Activated gamma-delta T cell (primary cell): ENCODE measurements around the gene MAK.
A peak's percentile ranks its signal among the peaks of the same experiment; 100 is the strongest.
"Not testable (repeated sequence)": the region's sequence is repeated elsewhere in the genome, so short reads cannot be mapped to it uniquely, and the experiment has no call there.

Source experiments
- DNase-seq: peaks from one replicate; lab custom pipeline; 2025; lab: John Stamatoyannopoulos, UW

MAK gene

DNA sequence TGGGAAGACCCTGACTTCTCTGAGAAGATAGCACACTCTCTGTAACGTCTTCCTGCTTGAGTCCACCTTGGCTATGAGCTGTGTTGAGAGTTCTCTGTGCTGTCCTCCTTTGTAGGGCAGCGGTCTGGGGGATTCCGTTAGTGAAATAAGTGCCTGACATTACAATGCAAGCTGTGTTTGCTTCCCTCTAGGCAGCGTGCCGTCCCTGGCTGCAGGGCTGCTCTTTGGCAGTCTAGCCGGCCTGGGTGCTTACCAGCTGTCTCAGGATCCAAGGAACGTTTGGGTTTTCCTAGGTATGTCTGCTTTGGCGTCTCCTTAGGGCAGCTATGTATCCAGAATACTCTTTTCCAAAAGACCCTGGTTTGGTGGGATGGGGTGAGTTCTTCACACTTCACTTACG is 112.6 kb downstream of the MAK start:
- no peak for DNase-seq

DNA sequence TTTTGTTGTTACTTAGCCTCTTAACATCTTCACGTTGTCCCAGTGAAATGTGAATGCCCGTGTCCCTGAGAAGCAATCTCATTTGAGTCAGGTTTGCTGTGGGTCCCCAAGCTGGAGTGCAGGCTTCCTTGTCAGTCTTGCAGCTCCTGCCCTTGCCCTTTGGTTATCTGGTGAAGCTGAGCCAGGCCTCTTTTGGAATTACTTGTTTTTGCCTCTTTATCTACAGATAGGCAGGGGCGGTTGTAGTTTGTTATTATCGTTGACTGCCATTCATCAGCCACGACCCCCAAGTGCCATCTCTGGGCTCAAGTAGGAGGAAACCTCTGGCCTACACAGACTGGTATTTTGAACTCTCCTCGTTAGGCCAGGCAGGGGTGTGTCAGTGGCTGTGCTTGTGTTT is 113.3 kb downstream of the MAK start:
- DNase-seq = no peak

DNA sequence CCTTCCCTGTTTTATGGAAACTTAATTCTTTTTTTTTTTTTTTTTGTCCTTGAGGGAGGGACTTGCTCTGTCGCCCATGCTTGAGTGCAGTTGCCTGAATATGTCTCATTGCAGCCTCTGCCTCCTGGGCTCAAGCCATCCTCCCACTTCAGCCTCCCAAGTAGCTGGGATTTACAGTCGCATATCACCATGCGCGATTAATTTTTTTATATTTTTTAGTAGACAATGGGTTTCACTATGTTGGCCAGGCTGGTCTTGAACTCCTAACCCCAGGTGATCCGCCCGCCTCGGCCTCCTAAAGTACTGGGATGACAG is 114.8 kb downstream of the MAK start:
- no peak for DNase-seq

GRCh38 chr6:10722820-10723566 is 115.3 kb downstream of the MAK start, which contains the start of gene TMEM14C:
TMEM14C (plus strand) TSS chr6:10723070; CDS start chr6:10724614, 1,544 bp downstream.
- DNase-seq = peak; percentile 67

- no peak for DNase-seq
These were observed 115.8 kb downstream of the MAK start for GRCh38 chr6:10722570-10722819.

DNA sequence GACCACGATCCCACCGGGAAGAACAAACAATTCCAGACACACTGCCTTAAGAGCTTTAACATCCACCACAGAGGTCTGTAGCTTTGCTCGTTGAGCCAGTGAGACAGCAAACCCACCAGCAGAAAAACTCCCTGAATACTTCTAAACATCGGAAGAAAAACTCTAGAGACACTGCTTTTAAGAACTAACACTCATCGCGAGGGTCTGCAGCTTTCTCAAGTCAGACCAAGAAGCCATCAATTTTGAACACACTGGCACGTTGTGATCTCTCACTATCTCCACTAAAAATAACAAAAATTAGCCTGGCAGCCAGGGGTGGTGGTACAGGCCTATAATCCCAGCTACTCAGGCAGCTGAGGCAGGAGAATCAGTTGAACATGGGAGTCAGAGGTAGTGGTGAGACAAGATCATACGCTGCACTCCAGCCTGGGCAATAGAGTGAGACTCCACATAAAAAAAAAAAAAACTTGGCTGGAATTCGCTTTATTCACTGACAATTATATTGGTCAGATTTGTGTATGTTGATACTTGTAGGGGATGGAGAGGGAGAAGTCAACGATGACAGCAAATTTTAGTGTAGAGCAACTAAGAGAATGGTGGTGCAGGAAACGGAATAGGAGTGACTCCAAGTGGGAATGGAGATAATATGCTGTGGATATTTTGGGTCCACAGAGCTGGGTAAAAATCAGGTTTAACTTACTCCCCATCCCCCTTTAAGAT is 116.3 kb downstream of the MAK start:
- DNase-seq = no peak

DNA sequence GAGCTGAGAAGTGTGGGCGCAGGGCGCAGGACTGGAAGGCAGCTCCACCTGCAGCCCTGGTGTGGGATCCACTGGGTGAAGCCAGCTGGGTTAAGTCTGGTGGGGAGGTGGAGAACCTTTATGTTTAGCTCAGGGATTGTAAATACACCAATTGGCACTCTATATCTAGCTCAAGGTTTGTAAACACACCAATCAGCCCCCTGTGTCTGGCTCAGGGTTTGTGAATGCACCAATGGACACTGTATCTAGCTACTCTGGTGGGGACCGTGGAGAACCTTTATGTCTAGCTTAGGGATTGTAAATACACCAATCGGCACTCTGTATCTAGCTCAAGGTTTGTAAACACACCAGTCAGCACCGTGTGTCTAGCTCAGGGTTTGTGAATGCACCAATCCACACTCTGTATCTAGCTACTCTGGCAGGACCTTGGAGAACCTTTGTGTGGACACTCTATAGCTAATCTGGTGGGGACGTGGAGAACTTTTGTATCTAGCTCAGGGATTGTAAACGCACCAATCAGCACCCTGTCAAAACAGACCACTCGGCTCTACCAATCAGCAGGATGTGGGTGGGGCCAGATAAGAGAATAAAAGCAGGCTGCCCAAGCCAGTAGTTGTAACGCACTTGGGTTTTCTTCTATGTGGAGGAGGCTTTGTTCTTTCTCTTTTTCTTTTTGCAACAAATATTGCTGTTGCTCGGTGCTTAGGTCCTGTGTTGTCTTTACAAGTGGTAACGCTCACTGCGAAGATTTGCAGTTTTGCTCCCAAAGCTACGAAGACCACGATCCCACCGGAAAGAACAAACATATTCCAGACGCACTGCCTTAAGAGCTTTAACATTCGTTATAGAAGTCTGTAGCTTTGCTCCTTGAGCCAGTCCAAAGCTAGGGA is 117.1 kb downstream of the MAK start:
- not testable (repeated sequence) for DNase-seq

DNA sequence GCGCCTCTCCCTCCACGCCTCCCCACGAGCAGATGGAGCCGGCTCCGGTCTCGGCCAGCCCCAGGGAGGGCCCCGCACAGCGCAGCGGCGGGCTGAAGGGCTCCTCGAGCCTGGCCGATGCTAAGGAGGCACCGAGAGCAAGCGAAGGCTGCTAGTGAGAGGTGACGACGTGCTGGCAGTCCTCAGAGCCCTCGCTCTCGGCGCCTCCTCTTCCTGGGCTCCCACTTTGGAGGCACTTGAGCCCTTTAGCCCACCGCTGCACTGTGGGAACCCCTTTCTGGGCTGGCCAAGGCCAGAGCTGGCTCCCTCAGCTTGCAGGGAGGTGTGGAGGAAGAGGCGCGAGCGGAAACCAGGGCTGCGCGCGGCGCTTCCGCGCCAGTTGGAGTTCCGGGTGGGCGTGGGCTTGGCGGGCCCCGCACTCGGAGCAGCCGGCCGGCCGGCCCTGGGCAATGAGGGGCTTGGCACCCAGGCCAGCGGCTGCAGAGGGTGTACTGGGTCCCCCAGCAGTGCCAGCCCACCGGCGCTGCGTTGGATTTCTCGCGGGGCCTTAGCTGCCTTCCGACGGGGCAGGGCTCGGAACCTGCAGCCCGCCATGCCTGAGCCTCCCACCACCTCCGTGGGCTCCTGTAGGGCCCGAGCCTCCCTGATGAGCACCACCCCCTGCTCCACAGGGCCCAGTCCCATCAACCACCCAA is 117.9 kb downstream of the MAK start:
- DNase-seq = peak; percentile 53

- DNase-seq = no peak
These were observed 118.4 kb downstream of the MAK start for GRCh38 chr6:10719964-10720264.

DNA sequence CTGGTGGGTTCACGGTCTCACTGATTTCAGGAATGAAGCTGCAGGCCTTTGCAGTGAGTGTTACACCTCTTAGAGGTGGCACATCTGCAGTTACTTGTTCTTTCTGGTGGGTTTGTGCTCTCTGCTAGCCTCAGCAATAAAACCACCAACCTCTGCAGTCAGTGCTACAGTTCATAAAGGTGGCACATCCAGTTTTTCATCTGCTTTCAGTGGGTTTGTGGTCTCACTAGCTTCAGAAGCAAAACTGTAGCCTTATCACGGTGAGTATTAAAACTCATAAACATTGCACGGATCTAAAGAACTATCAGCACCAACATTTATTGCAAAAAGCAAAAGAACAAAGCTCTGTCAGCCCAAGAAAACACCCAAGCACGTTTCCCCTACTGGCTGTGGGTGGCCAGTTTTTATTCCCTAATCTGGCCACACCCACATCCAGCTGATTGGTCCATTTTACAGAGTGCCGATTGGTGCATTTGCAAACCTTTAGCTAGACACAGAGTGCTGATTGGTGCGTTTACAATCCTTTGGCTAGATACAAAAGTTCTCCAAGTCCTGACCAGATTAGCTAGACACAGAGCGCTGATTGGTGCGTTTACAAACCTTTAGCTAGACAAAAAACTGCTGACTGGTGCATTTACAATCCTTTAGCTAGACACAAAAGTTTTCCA is 118.9 kb downstream of the MAK start:
- DNase-seq = no peak

DNA sequence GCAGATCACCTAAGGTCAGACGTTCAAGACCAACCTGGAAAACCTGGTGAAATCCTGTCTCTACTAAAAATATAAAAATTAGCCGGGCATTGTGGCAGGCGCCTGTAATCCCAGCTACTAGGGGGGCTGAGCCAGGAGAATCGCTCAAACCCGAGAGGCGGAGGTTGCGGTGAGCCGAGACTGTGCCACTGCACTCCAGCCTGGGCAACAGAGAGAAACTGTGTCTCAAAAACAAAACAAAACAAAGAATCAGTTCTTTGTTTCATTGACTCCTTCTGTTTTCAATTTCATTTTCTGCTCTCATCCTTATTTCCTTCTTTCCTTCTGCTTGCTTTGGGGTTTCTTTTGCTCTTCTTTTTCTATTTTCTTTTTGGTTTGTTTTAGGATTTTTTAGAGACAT is 124.4 kb downstream of the MAK start:
- no peak for DNase-seq
